Measurements from ENCODE around the gene ZSCAN30. TPM values are rescaled to one million over a fixed set of nuclear protein-coding genes. Genes with fewer than 3 reads are reported as not detected.

The ZSCAN30 gene
- total and polyA plus RNA-seq, 2 of the 13 experiments (the other 11 are each of a cell fraction or from before 2014, with no cell fraction given): 7.4 to 7.7 TPM

- TF ChIP-seq STAT6 (CRISPR knock-in tag; IDR thresholded peaks at IDR 0.05; ENCODE audit: borderline replicate concordance): no peak
- no peak for TF ChIP-seq GRHL1 (CRISPR knock-in tag; conservative IDR thresholded peaks at IDR 0.05)
- no peak for TF ChIP-seq ZNF570 (CRISPR knock-in tag; IDR thresholded peaks at IDR 0.05; ENCODE audit: borderline replicate concordance)
These were observed 32.7 kb upstream of the ZSCAN30 start (continued) for GRCh38 chr18:35322486-35323458.

GRCh38 chr18:35311496-35311895, 21.5 kb upstream of the ZSCAN30 start:
- H3K9ac ChIP-seq (ENCODE audit: insufficient read depth, low read depth, low read length): no peak overlapping the region
- TF ChIP-seq GATAD1 (CRISPR knock-in tag; IDR thresholded peaks at IDR 0.05) (no peak), SATB2 (CRISPR knock-in tag; IDR thresholded peaks at IDR 0.05) (no peak), STAT5B (CRISPR knock-in tag; IDR thresholded peaks at IDR 0.05) (no peak), ZNF337 (CRISPR knock-in tag; IDR thresholded peaks at IDR 0.05; ENCODE audit: borderline replicate concordance, low read depth) (no peak), ZNF773 (CRISPR knock-in tag; IDR thresholded peaks at IDR 0.05; ENCODE audit: borderline replicate concordance) (no peak), ZNF639 (CRISPR knock-in tag; conservative IDR thresholded peaks at IDR 0.05) (no peak)
- H3K79me2 ChIP-seq (ENCODE audit: insufficient read depth, low read length): no peaks in the 10 kb centered on the region
- H3K27ac ChIP-seq (ENCODE audit: extremely low read length, insufficient read depth, low read length): no peak overlapping the region
- H2AFZ ChIP-seq (ENCODE audit: low read length): no peak overlapping the region
- intact Hi-C loops (cut with micrococcal nuclease; ENCODE audit: unreplicated experiment): no loop called here
- H3K27me3 ChIP-seq (ENCODE audit: control insufficient read depth in 1 of 2, insufficient read depth in 2 of 2, low read length in 2 of 2): no peaks in the 10 kb centered on the region
- no TSS peak for BruUV-seq (replicated peaks)
- WGBS (ENCODE audit: low lambda C conversion rate): 92% methylated on average over 2 of the region's 2 CpGs
- in situ Hi-C loops (cut with HindIII; ENCODE audit: extremely low pct_ligation_motif_present, low pct_unique_long_range_greater_than_20kb): no loop called here
- peaks cover 29% of the 10 kb centered on the region for H3K9me3 ChIP-seq (ENCODE audit: low read length)
- H3K4me3 ChIP-seq (replicated peaks in 1 of 3; ENCODE audit: insufficient read depth in 1 of 3, low read depth in 2 of 3, low read length in 3 of 3): no peak overlapping the region
- FAIRE-seq (no peak), ATAC-seq (no peak), DNase-seq (ENCODE audit: low spot score) (no peak)
- ChIA-PET POLR2A (no interaction called here), CTCF (ENCODE audit: low intra/inter-chr PET ratio, low total read pairs) (no interaction called here)
- H3K4me1 ChIP-seq (ENCODE audit: insufficient read depth, low read length): no peaks in the 10 kb centered on the region
- no peaks in the 10 kb centered on the region for H4K20me1 ChIP-seq (ENCODE audit: insufficient read depth, low read length)
- H3K4me2 ChIP-seq (ENCODE audit: low read depth, low read length): no peak overlapping the region
- peaks cover 4 to 12% of the 10 kb centered on the region in 2 experiments; a peak in 1 of 5 replicates for H3K36me3 ChIP-seq (replicated peaks in 1 of 2; ENCODE audit: control insufficient read depth in 1 of 2, insufficient read depth in 2 of 2, low read length in 2 of 2)

Data from HepG2 (cell line).